ENCODE measurements around the gene SLC7A14. TPM values are rescaled to one million over a fixed set of nuclear protein-coding genes. Genes with fewer than 3 reads are reported as not detected.

Gene SLC7A14
- total RNA-seq (2022; extraction: Qiagen RNA extraction; ENCODE audit: low read depth), result not detected in 5 replicates

GRCh38 chr3:170585937-170586310 is at the start of gene SLC7A14:
Gene SLC7A14, minus strand, starts transcription at chr3:170586075. Its CDS starts 59,139 bp downstream, at chr3:170526936.

DNA sequence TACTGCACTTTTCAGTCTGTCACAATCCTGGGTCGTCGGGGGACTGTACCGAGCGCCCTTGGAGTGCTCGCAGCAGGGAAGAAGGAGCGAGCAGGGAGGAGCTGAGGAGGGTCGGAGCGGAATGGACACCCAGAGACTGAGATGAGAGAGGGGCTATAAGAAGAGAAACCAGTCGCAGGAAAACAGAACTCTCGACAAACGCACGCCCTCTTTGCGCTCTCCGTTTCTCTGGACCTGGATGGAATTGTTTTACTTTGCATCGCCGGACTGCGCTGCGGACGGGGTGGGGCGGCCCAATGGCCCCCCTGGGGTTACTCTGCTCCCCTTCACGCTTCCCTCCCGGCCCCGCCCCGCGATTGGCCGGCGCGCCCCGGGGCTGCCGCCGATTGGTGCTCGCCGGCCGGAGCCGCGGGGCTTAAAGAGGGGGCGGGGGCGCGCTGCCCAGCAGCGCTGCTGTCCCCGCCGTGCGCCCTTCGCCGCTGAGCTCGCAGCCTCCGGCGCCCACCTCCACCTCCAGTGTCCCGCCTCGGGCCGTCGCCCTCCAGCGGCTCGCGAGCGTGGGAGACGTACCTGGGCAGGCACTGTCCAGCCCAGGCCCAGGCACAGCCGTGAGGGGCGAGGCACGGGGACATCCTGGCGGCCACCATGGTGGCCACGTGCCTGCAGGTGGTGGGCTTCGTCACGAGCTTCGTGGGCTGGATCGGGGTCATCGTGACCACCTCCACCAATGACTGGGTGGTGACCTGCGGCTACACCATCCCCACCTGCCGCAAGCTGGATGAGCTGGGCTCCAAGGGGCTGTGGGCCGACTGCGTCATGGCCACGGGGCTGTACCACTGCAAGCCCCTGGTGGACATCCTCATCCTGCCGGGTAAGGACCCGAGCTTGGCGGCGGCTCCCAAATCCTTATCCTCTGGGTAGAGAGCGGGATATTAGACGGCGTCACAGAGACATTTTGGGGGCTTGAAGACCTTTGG is 167.2 kb downstream of the SLC7A14 start, which contains the start of gene CLDN11:
Gene CLDN11, plus strand, starts transcription at position 447 of the 977 bp plus-strand sequence. Its CDS starts 199 bp downstream, at position 646.

Other genes starting within 250 kb of the SLC7A14 start
- gene SKIL, start 228.4 kb downstream of the SLC7A14 start, total RNA-seq (2022; extraction: Qiagen RNA extraction; ENCODE audit: low read depth), result 13.4 to 31.9 TPM (median 25.9 TPM) in 5 replicates
- gene CLDN11, start 167.2 kb downstream of the SLC7A14 start, total RNA-seq (2022; extraction: Qiagen RNA extraction; ENCODE audit: low read depth), result 0.09 to 0.30 TPM (median 0.12 TPM) in 4 of 5 replicates, not detected in the other